Astrocyte (in vitro differentiated cells and primary cell): Measurements from ENCODE around the gene CREB3L1. TPM values are rescaled to one million over a fixed set of nuclear protein-coding genes. Genes with fewer than 3 reads are reported as not detected.

Source experiments
- DNase-seq: peaks from one replicate; pipeline ENCODE4 v3.0.0-alpha.2; 2010; ENCODE audit warnings: low read depth
- FAIRE-seq: peaks from 2 replicates; lab custom pipeline; 2011; peaks lifted over from hg19 to GRCh38; lab: Jason Lieb, UNC
- H2AFZ ChIP-seq: 2 replicates; pipeline ENCODE4 v1.6.0; 2012; ENCODE audit warnings: low read depth, low read length, inconsistent platforms
- H3K27ac ChIP-seq: 2 replicates; pipeline ENCODE4 v1.5.1; 2011; ENCODE audit warnings: low read depth, low read length, inconsistent platforms
- H3K27me3 ChIP-seq: 2 replicates; pipeline ENCODE4 v1.6.0; 2011; ENCODE audit warnings: low read length, inconsistent platforms; ENCODE audit not compliant: insufficient read depth
- H3K36me3 ChIP-seq: 2 replicates; pipeline ENCODE4 v1.5.1; 2011; ENCODE audit warnings: low read length, inconsistent platforms; ENCODE audit not compliant: insufficient read depth
- H3K4me1 ChIP-seq: 2 replicates; pipeline ENCODE4 v1.5.1; 2011; ENCODE audit warnings: low read length, inconsistent platforms; ENCODE audit not compliant: insufficient read depth
- H3K4me2 ChIP-seq: 2 replicates; pipeline ENCODE4 v1.6.0; 2012; ENCODE audit warnings: low read length, inconsistent platforms
- H3K4me3 ChIP-seq: 2 replicates; pipeline ENCODE4 v1.5.1; 2011; ENCODE audit warnings: low read depth, mild to moderate bottlenecking, low read length, inconsistent platforms; ENCODE audit not compliant: insufficient read depth
- H3K79me2 ChIP-seq: 2 replicates; pipeline ENCODE4 v1.6.0; 2012; ENCODE audit warnings: mild to moderate bottlenecking, low read length, inconsistent platforms; ENCODE audit not compliant: insufficient read depth
- H3K9ac ChIP-seq: 2 replicates; pipeline ENCODE4 v1.6.0; 2012; ENCODE audit warnings: mild to moderate bottlenecking, low read length, inconsistent platforms
- H3K9me3 ChIP-seq: 2 replicates; pipeline ENCODE4 v1.5.1; 2012; ENCODE audit warnings: low read depth, mild to moderate bottlenecking, low read length, inconsistent platforms; ENCODE audit not compliant: insufficient read depth
- H4K20me1 ChIP-seq: 2 replicates; pipeline ENCODE4 v1.6.0; 2012; ENCODE audit warnings: low read length, inconsistent platforms; ENCODE audit not compliant: insufficient read depth
- H3K27ac Mint-ChIP-seq: one replicate; pipeline ENCODE4 v1.8.0; 2021; ENCODE audit warnings: mild to moderate bottlenecking, mixed read lengths; ENCODE audit not compliant: unreplicated experiment
- H3K27me3 Mint-ChIP-seq: one replicate; pipeline ENCODE4 v1.8.0; 2021; ENCODE audit warnings: low read depth, mixed read lengths; ENCODE audit not compliant: unreplicated experiment
- H3K36me3 Mint-ChIP-seq: one replicate; pipeline ENCODE4 v1.8.0; 2021; ENCODE audit warnings: low read depth, mixed read lengths; ENCODE audit not compliant: unreplicated experiment
- H3K4me1 Mint-ChIP-seq: one replicate; pipeline ENCODE4 v1.8.0; 2021; ENCODE audit warnings: low read depth, mixed read lengths; ENCODE audit not compliant: unreplicated experiment
- H3K4me3 Mint-ChIP-seq: one replicate; pipeline ENCODE4 v1.8.0; 2021; ENCODE audit warnings: mild to moderate bottlenecking, moderate library complexity, mixed read lengths; ENCODE audit not compliant: unreplicated experiment
- H3K9me3 Mint-ChIP-seq: one replicate; pipeline ENCODE4 v1.8.0; 2021; ENCODE audit warnings: mild to moderate bottlenecking, mixed read lengths; ENCODE audit not compliant: unreplicated experiment
- EZH2 ChIP-seq: IDR thresholded peaks from 2 replicates; pipeline ENCODE4 v1.6.1; 2012; ENCODE audit warnings: mild to moderate bottlenecking, low read length, inconsistent platforms; ENCODE audit not compliant: insufficient read depth
- total RNA-seq: library from RNA; stranded (reverse); gene quantifications from 2 replicates; pipeline ENCODE4 v1.2.1, GENCODE V29; 2021
- TF ChIP-seq, protein P1 (sequence below): IDR thresholded peaks from 2 replicates; pipeline ENCODE4 v1.5.1; 2011; ENCODE audit warnings: low read depth, mild to moderate bottlenecking, inconsistent platforms, low read length, moderate library complexity; ENCODE audit not compliant: insufficient read depth

Gene CREB3L1
- total RNA-seq, 1 donor from 2014 or later, result 324 TPM

- peaks cover 41% of the 10 kb centered on the region for H3K79me2 ChIP-seq
- Mint-ChIP-seq H3K9me3 (no peaks in the 10 kb centered on the region), H3K27me3 (no peaks in the 10 kb centered on the region), H3K4me1 (peaks cover 16% of the 10 kb centered on the region), H3K4me3 (no peak overlapping the region), H3K36me3 (peaks cover 7% of the 10 kb centered on the region), H3K27ac (no peak overlapping the region)
- no peak for FAIRE-seq
- peaks cover 62% of the 10 kb centered on the region for H4K20me1 ChIP-seq
- no peak for TF ChIP-seq EZH2
- TF ChIP-seq, protein P1, sequence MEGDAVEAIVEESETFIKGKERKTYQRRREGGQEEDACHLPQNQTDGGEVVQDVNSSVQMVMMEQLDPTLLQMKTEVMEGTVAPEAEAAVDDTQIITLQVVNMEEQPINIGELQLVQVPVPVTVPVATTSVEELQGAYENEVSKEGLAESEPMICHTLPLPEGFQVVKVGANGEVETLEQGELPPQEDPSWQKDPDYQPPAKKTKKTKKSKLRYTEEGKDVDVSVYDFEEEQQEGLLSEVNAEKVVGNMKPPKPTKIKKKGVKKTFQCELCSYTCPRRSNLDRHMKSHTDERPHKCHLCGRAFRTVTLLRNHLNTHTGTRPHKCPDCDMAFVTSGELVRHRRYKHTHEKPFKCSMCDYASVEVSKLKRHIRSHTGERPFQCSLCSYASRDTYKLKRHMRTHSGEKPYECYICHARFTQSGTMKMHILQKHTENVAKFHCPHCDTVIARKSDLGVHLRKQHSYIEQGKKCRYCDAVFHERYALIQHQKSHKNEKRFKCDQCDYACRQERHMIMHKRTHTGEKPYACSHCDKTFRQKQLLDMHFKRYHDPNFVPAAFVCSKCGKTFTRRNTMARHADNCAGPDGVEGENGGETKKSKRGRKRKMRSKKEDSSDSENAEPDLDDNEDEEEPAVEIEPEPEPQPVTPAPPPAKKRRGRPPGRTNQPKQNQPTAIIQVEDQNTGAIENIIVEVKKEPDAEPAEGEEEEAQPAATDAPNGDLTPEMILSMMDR, result no peak
- H2AFZ ChIP-seq, result no peak overlapping the region
- DNase-seq, result no peak
- H3K4me3 ChIP-seq, result no peak overlapping the region
- H3K36me3 ChIP-seq, result no peaks in the 10 kb centered on the region
- no peak overlapping the region for H3K9ac ChIP-seq
- H3K27ac ChIP-seq, result no peak overlapping the region
- H3K9me3 ChIP-seq, result no peaks in the 10 kb centered on the region
- no peaks in the 10 kb centered on the region for H3K27me3 ChIP-seq
- no peak overlapping the region for H3K4me2 ChIP-seq
- H3K4me1 ChIP-seq, result peaks cover 40% of the 10 kb centered on the region
Observed at GRCh38 chr11:46364791-46365190, 87.3 kb downstream of the CREB3L1 start.

GRCh38 chr11:46366260-46366659 lies 88.8 kb downstream of the CREB3L1 start:
- Histone ChIP-seq H3K4me3 (no peak overlapping the region), H3K27ac (no peak overlapping the region), H3K36me3 (no peaks in the 10 kb centered on the region), H3K4me2 (no peak overlapping the region), H3K27me3 (no peaks in the 10 kb centered on the region), H3K79me2 (peaks cover 29% of the 10 kb centered on the region), H3K4me1 (peaks cover 35% of the 10 kb centered on the region), H4K20me1 (peaks cover 59% of the 10 kb centered on the region), H3K9ac (no peak overlapping the region), H2AFZ (no peak overlapping the region), H3K9me3 (no peaks in the 10 kb centered on the region)
- Mint-ChIP-seq H3K36me3 (peaks cover 7% of the 10 kb centered on the region), H3K27ac (no peak overlapping the region), H3K9me3 (no peaks in the 10 kb centered on the region), H3K27me3 (no peaks in the 10 kb centered on the region), H3K4me3 (no peak overlapping the region), H3K4me1 (peaks cover 15% of the 10 kb centered on the region)
- TF ChIP-seq EZH2, result no peak
- TF ChIP-seq, protein P1, result no peak
- no peak for DNase-seq
- no peak for FAIRE-seq

- H3K4me3 ChIP-seq, result no peak overlapping the region
- Mint-ChIP-seq H3K27me3 (no peaks in the 10 kb centered on the region), H3K9me3 (no peaks in the 10 kb centered on the region), H3K4me1 (peaks cover 14% of the 10 kb centered on the region), H3K36me3 (peaks cover 7% of the 10 kb centered on the region), H3K4me3 (no peak overlapping the region), H3K27ac (no peak overlapping the region)
- no peak overlapping the region for H3K27ac ChIP-seq
- no peaks in the 10 kb centered on the region for H3K36me3 ChIP-seq
- no peaks in the 10 kb centered on the region for H3K27me3 ChIP-seq
- no peak overlapping the region for H3K4me2 ChIP-seq
- TF ChIP-seq, protein P1, result no peak
- TF ChIP-seq EZH2, result no peak
- no peak overlapping the region for H2AFZ ChIP-seq
- peaks cover 55% of the 10 kb centered on the region for H4K20me1 ChIP-seq
- FAIRE-seq (no peak), DNase-seq (no peak)
- no peak overlapping the region for H3K9ac ChIP-seq
- no peaks in the 10 kb centered on the region for H3K9me3 ChIP-seq
- H3K4me1 ChIP-seq, result peaks cover 30% of the 10 kb centered on the region
- peaks cover 26% of the 10 kb centered on the region for H3K79me2 ChIP-seq
Observed at GRCh38 chr11:46366661-46367161, 89.2 kb downstream of the CREB3L1 start.
